A673 (cell line): ENCODE data around the gene SPATA13. TPM values are rescaled to one million over a fixed set of nuclear protein-coding genes. Genes with fewer than 3 reads are reported as not detected.

Experiments
- BruUV-seq: library from RNA; stranded (reverse); fragments of 400-500 nt; replicated peaks from 2 replicates; lab custom pipeline; 2021; lab: Mats Ljungman, UMichigan
- CTCF ChIA-PET: fragments of 300-600 bp; sonication (Branson Sonifier 250); formaldehyde crosslinking; loops from one replicate; lab custom pipeline; 2022; ENCODE audit warnings: antibody characterized with exemption; lab: Charles Lee
- POLR2A ChIA-PET: fragments of 300-600 bp; sonication (Branson Sonifier 250); formaldehyde crosslinking; loops from one replicate; lab custom pipeline; 2022; ENCODE audit warnings: antibody characterized with exemption; ENCODE audit not compliant: low non-redundant PET; lab: Charles Lee
- DNase-seq: peaks from one replicate; pipeline ENCODE4 v3.0.0-alpha.2; 2015; ENCODE audit warnings: low spot score
- H3K27ac ChIP-seq: fragments of 200-600 bp; sonication (generic); 2 replicates; pipeline ENCODE4 v1.5.1; 2016; ENCODE audit warnings: mixed run types, low read depth, mild to moderate bottlenecking, mixed read lengths, antibody characterized with exemption, low read length; ENCODE audit not compliant: poor library complexity, severe bottlenecking
- H3K27me3 ChIP-seq: fragments of 200-600 bp; sonication (generic); replicated peaks from 2 replicates; pipeline ENCODE4 v1.6.1; 2017; ENCODE audit warnings: mixed run types, low read depth, mild to moderate bottlenecking, mixed read lengths, antibody characterized with exemption, low read length; ENCODE audit not compliant: insufficient read depth, poor library complexity
- H3K36me3 ChIP-seq: fragments of 200-600 bp; sonication (generic); 2 replicates; pipeline ENCODE4 v1.6.1; 2016; ENCODE audit warnings: mixed run types, mild to moderate bottlenecking, mixed read lengths, antibody characterized with exemption, low read length; ENCODE audit not compliant: insufficient read depth, poor library complexity, severe bottlenecking
- H3K4me1 ChIP-seq: fragments of 200-600 bp; sonication (generic); 2 replicates; pipeline ENCODE4 v1.6.1; 2017; ENCODE audit warnings: mixed run types, mild to moderate bottlenecking, mixed read lengths, antibody characterized with exemption, low read length; ENCODE audit not compliant: insufficient read depth, poor library complexity, severe bottlenecking
- H3K4me3 ChIP-seq: fragments of 200-600 bp; sonication (generic); 2 replicates; pipeline ENCODE4 v1.5.1; 2016; ENCODE audit warnings: low read depth, mixed run types, mild to moderate bottlenecking, mixed read lengths, low read length; ENCODE audit not compliant: poor library complexity, severe bottlenecking
- H3K9me3 ChIP-seq: fragments of 200-600 bp; sonication (generic); 2 replicates; pipeline ENCODE4 v1.6.1; 2016; ENCODE audit warnings: mixed run types, low read depth, mild to moderate bottlenecking, mixed read lengths, antibody characterized with exemption, low read length; ENCODE audit not compliant: poor library complexity, severe bottlenecking
- CTCF ChIP-seq: fragments of 300-800, 200-600 bp; sonication (generic); conservative IDR thresholded peaks from 2 replicates; pipeline ENCODE4 v1.5.1; 2017; ENCODE audit warnings: low read depth, mild to moderate bottlenecking, antibody characterized with exemption, low read length, moderate library complexity, mixed read lengths
- EZH2 ChIP-seq: fragments of 200-600 bp; sonication (generic); IDR thresholded peaks from 2 replicates; pipeline ENCODE4 v1.6.1; 2017; ENCODE audit warnings: borderline replicate concordance, low read depth, mild to moderate bottlenecking, mixed read lengths, antibody characterized with exemption, low read length; ENCODE audit not compliant: poor library complexity, severe bottlenecking
- intact Hi-C: fragments of 100-400 bp; cut with micrococcal nuclease; formaldehyde crosslinking; loops from one replicate; pipeline ENCODE4 v1.10.0; 2022; ENCODE audit not compliant: unreplicated experiment
- total RNA-seq: library from RNA; stranded (reverse); gene quantifications from 2 replicates; pipeline ENCODE4 v1.2.3, GENCODE V29; 2021

The SPATA13 gene
- total RNA-seq, 1 experiment from 2014 or later: 58.2 TPM

GRCh38 chr13:24167666-24168391 lies 7.3 kb downstream of the SPATA13 start:
- H3K4me1 ChIP-seq: peaks cover 23% of the 10 kb centered on the region
- POLR2A ChIA-PET: no interaction called here
- CTCF ChIA-PET: no interaction called here
- no peak for TF ChIP-seq EZH2
- no peak for TF ChIP-seq CTCF
- DNase-seq: no peak
- no peaks in the 10 kb centered on the region for H3K27me3 ChIP-seq
- intact Hi-C loops: no loop called here
- H3K4me3 ChIP-seq: no peak overlapping the region
- H3K36me3 ChIP-seq: no peaks in the 10 kb centered on the region
- no peak overlapping the region for H3K27ac ChIP-seq
- H3K9me3 ChIP-seq: no peaks in the 10 kb centered on the region
- BruUV-seq: no TSS peak

DNA sequence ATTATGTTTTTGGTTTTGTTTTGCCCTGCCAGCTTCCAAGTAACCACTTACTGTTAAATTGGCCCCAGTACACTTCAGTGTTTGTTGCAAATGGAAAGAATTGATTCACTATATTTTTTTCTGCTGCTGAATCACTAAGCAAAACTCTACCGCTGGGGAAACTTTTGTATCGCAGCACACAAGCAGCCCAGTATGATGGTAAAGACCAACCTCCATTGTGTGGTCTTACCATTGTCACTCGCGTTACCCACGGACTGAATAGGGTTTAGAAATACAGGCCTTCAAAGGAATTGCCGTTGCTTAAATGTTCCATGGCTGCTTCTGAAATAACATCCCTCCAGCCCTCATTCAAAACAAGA lies 7.9 kb downstream of the SPATA13 start:
- ChIA-PET POLR2A (no interaction called here), CTCF (no interaction called here)
- Histone ChIP-seq H3K9me3 (no peaks in the 10 kb centered on the region), H3K4me1 (peaks cover 23% of the 10 kb centered on the region), H3K4me3 (no peak overlapping the region), H3K36me3 (no peaks in the 10 kb centered on the region), H3K27ac (no peak overlapping the region), H3K27me3 (no peaks in the 10 kb centered on the region)
- TF ChIP-seq CTCF: no peak
- TF ChIP-seq EZH2: no peak
- no peak for DNase-seq
- no TSS peak for BruUV-seq
- intact Hi-C loops: no loop called here

DNA sequence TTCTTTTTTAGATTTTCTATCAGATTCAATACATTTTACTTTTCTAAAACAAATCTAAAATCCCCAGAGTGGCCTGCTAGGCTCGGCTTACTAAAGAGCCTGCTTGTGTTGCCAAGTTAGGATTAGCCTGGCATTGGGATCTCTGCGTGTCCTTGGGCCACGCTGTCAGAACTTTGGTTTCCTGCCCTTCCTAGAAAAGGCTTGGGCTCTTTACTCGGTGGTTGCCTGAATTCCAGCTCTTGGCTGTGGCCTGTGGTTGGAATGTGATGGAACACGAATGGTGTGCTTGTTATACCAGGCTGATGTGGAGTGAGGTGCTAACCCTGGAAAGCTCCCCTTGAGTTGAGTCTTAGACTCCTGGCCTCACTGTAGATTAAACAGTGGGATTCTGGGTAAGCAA lies 8.5 kb downstream of the SPATA13 start:
- Histone ChIP-seq H3K9me3 (no peaks in the 10 kb centered on the region), H3K27me3 (no peaks in the 10 kb centered on the region), H3K36me3 (no peaks in the 10 kb centered on the region), H3K4me3 (no peak overlapping the region), H3K4me1 (peaks cover 23% of the 10 kb centered on the region), H3K27ac (no peak overlapping the region)
- intact Hi-C loops: no loop called here
- ChIA-PET CTCF (no interaction called here), POLR2A (no interaction called here)
- DNase-seq: no peak
- no TSS peak for BruUV-seq
- TF ChIP-seq EZH2 (no peak), CTCF (no peak)
